Measurements from ENCODE around the gene NOC4L.

Gene NOC4L

DNA sequence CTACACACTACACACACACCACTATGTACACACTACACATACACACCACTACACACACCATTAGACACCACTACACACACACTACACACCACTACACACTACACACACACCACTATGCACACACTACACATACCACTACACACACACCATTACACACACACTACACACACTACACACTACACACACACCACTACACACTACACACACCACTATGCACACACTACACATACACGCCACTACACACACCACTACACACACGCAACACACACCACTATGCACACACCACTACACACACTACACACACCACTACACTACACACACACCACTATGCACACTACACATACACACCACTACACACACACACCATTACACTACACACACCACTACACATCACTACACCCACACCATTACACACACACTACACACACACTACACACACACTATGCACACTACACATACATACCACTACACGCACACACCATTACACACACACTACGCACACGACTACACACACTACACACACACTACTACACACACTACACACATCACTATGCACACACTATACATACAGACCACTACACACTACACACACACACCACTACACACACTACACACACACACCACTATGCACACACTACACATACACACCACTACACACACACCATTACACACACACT lies 13.6 kb downstream of the NOC4L start:
- no peak for DNase-seq

DNA sequence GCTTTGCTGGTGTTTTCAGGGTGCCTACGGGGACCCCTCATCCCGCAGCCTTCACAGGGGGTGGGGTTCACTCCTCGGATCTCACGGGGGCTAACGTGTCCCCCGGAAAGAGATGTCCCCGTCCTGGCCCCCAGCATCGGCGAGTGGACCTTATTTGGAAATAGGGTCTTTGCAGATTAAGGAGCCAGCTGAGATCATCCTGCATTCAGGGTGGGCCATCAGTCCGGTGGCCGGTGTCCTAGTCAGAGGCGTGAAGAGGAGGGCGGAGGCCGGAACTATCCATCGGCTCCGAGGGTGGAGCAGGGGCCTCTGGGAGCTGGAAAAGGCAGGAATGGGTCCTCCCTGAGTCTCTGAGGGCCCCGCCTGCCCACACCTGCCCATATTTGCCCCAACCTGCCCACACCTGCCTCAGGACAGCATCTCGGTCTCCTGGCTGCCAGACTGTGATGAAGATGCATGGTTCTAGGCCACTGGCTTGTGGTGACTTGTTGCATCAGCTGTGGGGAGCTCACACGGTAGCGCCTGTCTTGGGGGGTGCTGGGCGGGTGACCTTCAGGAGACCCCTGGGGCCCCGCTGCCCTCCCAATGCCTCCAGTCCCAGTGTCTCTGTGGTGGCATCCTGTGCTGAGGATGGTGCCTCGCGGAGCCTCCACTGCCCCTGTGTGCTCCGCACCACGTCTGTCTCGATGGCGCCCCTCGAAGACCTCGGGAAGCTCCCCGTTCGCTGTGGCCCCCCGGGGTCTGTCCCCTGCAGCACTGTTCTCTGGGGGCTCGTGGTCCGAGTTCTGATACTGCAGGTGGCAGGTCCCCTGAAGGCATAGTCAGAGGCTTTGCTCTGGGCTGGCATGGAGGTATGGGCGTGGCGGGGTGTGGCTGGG lies 14.7 kb downstream of the NOC4L start:
- no peak for DNase-seq

DNA sequence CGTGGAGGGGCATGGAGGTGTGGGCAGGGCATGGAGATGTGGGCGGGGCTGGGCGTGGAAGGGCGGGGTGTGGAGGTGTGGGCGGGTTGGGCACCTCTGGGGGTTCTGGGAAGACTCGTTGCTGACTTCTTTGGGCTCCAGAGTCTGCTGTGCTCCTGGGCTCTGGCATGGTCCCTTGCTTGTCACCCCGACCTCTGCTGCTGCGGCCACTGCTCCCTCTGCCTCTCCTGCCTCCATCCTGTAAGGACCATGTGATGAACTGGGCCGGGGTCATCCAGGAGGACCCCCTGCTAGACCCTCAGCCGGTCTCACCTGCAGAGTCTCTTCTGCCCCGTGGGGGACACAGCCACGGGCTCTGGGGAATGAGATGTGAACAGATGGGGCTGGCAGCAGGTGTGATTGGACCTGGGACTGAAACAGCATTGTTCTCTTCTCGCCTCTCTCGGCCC lies 15.3 kb downstream of the NOC4L start:
- no peak for DNase-seq

DNA sequence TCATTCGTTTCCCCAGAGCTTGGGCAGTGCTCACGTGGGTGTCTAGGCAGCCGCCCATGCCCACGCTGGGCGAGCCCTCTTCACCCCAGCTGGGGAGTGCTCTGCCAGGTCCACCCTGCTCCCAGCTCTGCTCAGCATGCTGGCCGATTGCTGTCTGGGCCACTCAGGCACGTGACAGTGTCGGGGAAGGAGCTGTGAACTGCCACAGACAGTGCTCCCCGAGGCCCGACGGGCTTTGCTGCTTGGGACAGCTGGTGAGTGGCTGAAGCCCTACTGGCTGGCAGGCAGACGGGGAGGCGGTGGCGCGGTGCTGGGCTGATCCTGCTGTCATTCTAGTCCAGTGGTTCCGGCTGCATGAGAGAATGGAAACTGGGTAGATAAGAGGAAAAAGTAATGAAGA lies 15.8 kb downstream of the NOC4L start:
- DNase-seq, result no peak

DNA sequence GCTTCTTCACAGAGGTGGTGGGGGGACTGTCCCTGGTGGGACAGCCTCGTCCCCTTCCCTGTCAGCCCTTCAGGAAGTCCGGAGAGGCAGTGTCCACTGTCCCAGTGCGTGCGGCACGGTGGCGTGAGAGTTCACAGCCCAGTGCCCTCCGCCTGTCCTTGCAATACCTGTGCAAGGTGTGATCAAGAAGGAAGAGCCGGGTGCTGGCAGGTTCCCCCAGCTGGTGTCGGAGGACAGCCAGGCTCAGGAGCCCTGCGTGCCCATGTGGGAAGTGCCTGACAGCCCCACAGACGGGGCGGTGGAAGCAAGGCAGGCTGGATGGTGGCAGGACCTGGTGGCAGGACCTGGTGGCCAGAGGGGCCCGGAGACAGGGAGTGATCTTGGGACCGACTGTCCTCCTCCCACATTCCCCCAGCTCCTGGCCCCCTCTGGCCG lies 16.4 kb downstream of the NOC4L start:
- DNase-seq, result no peak

DNA sequence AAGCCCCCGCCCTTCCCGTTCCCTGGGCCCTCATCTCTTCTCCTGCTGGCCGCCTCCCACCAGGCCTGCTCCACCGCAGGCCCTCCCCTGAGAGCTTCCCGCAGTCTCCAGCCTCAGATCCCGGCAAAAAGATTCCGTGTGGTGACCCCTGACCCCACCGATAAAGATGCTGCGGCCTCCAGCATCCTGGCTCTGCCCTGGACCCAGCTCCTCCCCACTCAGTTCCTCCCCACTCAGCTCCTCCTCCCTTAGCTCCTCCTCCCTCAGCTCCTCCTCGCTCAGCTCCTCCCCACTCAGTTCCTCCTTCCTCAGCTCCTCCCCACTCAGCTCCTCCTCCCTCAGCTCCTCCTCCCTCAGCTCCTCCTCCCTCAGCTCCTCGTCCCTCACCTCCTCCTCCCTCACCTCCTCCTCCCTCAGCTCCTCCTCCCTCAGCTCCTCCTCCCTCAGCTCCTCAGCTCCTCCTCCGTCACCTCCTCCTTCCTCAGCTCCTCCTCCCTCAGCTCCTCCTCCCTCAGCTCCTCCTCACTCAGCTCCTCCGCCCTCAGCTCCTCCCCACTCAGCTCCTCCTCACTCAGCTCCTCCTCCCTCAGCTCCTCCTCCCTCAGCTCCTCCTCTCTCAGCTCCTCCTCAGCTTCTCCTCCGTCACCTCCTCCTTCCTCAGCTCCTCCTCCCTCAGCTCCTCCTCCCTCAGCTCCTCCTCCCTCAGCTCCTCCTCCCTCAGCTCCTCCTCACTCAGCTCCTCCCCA lies 17.0 kb downstream of the NOC4L start:
- peak; percentile 39 for DNase-seq

DNA sequence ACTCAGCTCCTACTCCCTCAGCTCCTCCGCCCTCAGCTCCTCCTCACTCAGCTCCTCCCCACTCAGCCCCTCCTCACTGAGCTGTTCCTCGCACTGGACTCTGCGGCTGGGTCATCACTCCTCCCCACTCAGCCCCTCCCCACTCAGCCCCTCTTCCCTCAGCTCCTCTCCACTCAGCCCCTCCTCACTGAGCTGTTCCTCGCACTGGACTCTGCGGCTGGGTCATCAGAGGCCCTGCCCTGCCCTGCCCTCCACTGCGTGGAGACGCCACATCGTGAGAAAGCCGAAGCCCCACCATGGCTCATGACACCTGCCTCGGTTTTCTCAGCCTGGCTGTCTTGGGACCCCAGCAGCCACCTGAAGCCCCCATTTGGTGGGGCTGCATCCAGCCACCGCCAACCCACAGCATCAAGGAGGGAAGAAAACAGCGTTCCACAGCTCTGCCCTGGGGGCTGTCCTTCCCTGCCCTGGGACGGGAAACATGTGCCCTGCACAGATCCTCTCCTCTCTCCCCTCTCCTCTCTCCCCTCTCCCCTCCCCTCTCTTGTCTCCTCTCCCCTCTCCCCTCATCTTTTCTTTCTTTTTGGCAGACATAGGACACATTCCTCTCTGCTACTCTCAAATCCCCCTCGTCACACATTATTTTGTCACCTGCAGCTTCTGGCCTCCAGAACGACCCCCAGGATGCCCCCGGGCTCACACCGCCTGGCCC lies 17.7 kb downstream of the NOC4L start:
- DNase-seq, result no peak

DNA sequence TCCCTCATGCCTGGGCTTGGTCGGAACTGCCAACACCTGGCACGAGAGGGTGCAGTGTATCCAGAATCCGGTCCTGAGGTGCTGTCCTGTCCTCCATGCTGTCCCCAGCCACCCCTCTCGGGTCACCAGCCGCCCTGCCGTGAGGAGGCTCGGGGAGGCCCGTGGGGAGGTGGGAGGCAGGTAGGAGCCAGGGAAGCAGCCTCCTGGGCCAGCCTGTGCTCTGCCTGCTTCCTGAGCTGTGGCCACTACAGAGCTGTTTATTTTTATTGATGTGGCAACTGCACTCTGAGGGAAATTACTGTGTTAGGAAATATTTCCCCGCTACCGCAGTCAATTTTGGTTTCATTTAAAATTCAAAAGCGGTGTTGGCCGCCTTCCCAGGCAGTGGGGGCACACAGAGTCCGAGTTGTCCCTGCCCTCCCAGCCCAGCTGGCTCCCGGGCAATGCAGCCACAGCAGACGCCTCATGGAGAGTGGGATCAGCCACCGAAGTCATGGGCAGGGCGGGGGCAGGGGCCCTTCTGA lies 18.3 kb downstream of the NOC4L start:
- peak; percentile 78 for DNase-seq

DNA sequence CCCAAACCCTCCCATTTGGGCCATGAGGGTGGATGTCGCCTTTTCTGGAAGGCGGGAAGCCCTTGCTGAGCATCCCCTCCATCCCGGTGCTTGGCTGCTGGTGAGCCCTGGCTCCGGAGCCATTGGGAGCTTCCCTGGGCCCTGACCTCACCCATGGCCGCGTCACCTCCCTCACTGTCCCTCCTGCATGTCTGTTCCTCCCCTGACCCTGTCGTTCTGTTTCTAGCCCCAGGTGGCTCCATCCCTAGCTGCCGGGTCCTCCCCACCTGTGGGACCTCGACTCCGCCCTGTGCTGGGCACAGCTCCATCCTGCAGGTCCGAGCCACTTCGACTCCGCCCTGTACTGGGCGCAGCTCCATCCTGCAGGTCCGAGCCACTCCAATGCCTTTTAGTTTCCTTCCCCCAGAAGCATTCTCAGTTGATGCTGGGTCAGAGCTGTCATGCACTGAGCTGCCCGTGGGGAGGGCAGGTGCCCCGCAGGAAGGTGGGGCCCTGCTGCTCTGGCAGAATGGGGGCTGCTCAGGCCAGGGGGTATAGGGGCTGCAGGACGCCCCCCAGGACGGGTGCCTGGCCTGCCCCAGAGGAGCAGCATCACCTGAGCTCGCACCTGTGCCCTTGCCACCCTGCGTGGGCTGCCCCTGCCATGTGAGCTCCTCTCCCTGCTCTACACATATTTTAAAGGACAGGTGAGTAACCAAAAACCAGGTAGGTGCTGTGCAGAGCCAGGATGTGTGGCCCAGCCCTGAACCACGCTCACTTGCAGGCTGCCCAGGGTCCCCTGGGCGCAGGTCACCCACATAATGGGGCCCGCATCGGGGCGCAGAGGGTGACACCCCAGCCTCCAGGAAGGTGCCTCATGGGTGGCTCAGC lies 19.0 kb downstream of the NOC4L start:
- DNase-seq, result no peak

DNA sequence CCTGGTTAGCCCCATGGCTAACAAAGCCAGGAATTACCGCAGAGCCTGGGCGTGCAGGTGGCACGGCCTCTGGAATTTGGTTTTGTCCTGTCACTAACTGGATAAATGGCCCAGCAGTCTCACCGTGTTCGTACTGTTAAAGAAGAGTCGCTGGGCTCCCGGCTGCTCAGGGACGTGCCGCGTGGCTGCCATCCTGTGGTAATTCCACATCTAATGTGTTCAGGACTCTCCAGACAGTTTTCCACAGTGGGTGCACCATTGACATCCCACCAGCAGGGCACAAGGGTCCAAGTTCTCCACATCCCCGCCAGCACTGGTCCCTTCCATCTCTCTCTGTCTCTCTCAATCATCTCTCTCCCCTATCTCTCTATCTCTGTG lies 19.6 kb downstream of the NOC4L start:
- no peak for DNase-seq

DNA sequence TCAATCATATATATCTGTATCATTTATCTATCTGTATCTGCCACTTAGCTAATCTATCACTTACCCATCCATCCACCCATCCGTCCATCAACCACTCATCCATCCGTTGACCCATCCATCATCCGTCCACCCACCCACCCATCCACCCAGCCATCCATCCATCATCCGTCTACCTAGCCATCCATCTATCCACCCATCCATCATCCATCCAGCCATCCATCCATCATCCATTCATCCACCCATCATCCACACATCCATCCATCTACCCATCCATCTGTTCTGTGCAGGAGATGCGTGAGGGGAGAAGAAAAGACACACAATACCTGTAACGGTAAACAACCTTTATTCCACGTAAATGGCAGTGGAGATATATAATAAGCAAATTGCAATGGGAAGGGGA lies 20.2 kb downstream of the NOC4L start:
- DNase-seq, result no peak

DNA sequence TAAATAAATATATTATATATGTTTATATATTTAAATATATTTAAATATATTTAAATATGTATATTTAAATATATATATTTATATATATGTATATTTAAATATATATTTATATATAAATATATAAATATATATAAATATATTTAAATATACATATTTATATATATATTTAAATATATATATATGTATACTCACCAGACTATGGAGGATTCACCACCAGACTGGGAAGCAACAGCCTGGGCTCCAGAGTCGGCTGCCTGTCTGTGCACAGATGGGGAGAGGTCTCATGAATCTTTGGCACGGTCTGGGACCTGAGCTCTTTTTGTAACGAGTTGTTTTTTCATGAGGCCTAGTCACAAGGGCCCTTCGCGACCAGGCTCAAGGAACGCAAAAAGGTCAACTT lies 21.3 kb downstream of the NOC4L start:
- no peak for DNase-seq

DNA sequence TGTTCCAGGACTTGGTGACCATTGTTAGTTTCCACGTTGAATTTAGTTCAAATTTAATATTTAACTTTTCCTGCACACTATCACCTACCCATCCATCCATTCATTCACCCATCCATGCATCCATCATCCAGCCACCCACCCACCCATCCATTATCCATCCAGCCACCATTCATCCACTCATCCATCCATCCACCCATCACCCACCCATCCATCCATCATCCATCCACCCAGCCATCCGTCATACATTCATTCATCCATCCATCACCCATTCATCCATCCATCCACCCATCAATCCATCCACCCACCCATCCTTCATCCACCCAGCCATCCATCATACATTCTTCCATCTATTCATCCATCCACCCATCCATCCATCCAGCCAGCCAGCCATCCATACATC lies 21.8 kb downstream of the NOC4L start:
- no peak for DNase-seq

DNA sequence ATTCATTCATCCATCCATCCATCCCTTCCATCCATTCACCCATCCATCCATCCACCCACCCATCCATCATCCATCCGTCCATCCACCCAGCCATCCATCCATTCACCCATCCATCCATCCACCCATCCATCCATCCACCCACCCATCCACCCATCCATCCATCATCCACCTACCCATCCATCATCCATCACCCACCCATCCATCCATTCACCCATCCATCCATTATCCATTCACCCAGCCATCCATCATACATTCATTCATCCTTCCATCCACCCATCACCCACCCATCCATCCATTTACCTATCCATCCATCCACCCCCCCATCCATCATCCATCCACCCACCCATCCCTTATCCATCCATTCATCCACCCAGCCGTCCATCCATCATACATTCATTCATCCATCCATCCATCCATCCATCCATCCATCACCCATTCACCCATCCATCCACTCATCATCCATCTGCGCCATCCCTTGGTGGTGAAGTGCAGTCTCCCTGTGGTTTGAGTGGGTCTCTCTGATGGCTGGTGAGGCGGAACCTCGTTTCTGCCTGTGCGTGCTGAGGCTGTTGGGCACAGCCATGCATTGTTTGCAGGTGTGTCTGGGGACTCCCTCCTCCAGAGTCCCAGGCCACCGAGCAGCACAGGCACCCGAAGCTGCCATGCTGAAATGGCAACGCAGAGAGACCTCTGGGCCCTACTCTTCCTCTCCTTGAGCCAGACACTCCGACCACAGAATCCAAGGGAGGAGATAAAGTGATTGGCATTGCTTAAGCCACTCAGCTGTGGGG lies 22.7 kb downstream of the NOC4L start:
- DNase-seq, result no peak

DNA sequence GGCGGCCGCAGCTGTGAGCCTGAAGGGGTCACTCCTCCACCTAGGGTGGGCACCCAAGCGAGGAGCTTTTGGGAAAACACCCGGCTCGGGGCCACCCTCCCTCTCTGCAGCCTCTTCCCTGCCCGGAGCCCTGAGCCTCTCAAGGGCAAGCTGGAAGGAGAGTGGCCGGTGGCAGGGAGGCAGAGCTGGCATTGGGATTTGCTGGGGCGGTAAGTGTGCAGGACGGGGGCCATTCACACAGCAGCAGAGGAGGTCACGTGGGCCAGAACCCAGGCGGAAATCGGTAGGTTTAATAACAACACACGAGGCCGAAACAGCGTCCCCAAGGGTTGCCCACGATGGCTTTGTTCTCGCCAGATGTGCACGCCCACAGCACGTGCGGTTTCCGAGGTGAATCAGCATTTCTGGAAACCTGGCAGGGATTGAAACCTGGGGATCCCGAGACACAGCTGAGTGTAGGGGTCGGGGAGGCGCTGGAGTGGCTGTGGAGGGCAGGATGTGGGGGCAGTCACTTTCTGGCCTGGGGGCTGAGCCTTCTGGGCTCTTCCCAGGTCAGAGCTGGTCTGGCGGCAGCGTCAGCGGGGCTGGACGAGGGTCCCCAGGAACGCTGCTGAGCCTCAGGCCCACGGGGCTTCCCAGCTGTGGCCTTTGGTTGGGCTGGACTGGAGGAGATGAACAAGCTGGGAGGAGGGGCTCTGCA lies 23.5 kb downstream of the NOC4L start:
- DNase-seq, result no peak

DNA sequence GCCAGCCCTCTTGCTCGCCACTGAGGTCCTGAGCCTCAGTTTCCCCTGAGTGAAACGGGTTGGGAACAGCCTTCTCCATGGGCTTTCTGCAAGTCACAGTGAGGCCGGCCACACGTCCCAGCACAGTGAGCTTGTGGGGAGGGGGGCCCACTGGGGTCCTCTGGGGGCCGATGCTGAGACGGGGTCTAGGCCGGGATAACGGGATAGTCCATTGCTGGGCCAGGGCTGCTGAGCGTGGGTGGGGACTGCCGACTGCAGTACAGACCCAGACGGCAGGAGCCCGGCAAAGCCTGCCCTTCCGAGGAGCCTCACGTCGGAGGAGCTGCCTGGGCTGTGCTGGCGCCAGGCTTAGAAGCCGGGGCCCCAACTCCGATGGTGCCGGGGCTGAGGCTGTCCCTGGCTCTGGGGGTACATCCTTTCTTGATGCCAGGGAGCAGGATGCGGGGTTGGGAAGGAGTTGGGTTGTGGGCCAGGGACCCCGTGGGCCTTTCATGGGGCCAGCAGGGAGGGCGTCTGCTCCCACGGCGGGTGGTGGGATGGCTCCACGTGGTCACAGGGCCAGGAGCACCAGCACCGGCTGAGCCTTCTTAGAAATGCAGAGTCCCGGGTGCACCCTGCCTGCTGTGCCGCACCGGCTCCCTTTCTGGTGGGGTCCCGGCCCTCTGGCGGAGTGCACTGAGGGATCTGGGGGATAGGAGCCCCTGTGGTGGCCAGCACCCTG lies 24.2 kb downstream of the NOC4L start:
- no peak for DNase-seq

DNA sequence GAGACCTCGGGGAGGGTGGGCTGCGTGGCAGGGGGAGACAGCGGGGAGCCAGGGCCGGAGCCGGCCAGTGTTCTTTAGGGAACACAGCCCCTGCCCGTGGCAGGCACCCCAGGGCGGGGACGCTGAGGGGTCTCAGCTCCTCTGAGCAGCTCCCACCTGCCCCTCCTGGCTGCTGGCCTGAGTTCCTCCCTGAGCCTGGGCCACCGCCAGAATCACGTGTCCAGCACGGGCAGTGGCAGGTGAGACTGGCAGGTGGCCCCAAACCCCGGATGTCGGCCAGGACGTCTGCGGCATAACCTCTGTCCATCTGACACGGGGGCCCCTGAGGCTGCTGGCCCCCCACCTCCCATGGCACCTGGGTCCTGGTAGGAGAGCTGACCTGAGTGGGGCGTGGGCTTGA lies 25.1 kb downstream of the NOC4L start:
- no peak for DNase-seq

DNA sequence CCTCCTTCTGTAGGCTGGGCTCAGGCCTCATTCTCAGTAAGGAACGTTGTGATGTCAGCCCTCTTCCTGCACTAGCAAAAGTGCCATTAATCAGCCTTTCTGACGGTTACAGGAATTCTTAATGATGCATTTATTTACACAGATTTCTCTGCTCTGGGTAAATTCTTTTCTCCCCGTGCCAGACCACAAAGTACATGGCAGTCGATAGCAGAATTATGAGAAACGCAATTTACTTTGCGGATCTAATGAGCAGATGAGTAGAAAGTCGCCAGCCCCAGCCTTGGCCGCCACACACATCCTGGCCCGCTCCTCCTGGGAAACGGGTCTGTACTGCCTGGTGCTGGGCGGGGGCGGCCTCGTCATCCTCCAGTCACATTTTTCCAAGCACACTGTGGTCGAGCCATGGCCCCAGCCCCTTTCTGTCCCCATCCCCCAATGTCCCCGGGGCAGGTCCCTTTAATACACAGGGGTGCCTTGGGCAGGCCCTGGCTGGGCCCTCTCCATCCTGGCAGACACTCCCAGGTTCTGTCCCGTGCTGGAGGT lies 25.9 kb downstream of the NOC4L start:
- DNase-seq, result peak; percentile 52
